HepG2 (cell line): ENCODE data around the gene BCAS3. TPM values are rescaled to one million over a fixed set of nuclear protein-coding genes. Genes with fewer than 3 reads are reported as not detected.
A peak's percentile ranks its signal among the peaks of the same experiment; 100 is the strongest.

Experiments used
- ATM ChIP-seq: fragments of 450-650 bp; IDR thresholded peaks from 2 replicates; pipeline ENCODE4 v1.7.1; 2017; ENCODE audit warnings: mild to moderate bottlenecking, borderline replicate concordance
- BCLAF1 ChIP-seq: fragments of 450-650 bp; IDR thresholded peaks from 2 replicates; pipeline ENCODE4 v1.6.1; 2017; ENCODE audit warnings: mild to moderate bottlenecking
- DMTF1 ChIP-seq: sonication (generic); formaldehyde crosslinking; IDR thresholded peaks from 2 replicates; pipeline ENCODE4 v1.4.0; 2020; ENCODE audit warnings: mild to moderate bottlenecking, missing genetic modification reagents
- HOXA3 ChIP-seq: sonication (generic); formaldehyde crosslinking; IDR thresholded peaks from 2 replicates; pipeline ENCODE4 v1.5.0; 2020; ENCODE audit warnings: missing genetic modification reagents
- PITX1 ChIP-seq: sonication (generic); formaldehyde crosslinking; IDR thresholded peaks from 2 replicates; pipeline ENCODE4 v1.5.1; 2020; ENCODE audit warnings: mild to moderate bottlenecking, missing genetic modification reagents
- POLR2AphosphoS2 ChIP-seq: IDR thresholded peaks from 2 replicates; pipeline ENCODE4 v1.6.1; 2011; ENCODE audit warnings: low read depth, low read length, improper control_type of control experiment
- REPIN1 ChIP-seq: sonication (generic); formaldehyde crosslinking; IDR thresholded peaks from 2 replicates; pipeline ENCODE4 v1.8.0; 2022; ENCODE audit warnings: missing genetic modification reagents, low read depth, mild to moderate bottlenecking, borderline replicate concordance
- ZBTB3 ChIP-seq: sonication (generic); formaldehyde crosslinking; IDR thresholded peaks from 2 replicates; pipeline ENCODE4 v1.4.0; 2020; ENCODE audit warnings: low read depth, mild to moderate bottlenecking, moderate library complexity, missing genetic modification reagents, borderline replicate concordance
- ZFP82 ChIP-seq: sonication (generic); formaldehyde crosslinking; IDR thresholded peaks from 2 replicates; pipeline ENCODE4 v1.5.1; 2020; ENCODE audit warnings: mild to moderate bottlenecking, missing genetic modification reagents, borderline replicate concordance
- ZNF17 ChIP-seq: sonication (generic); formaldehyde crosslinking; IDR thresholded peaks from 2 replicates; pipeline ENCODE4 v1.5.0; 2020; ENCODE audit warnings: mild to moderate bottlenecking, missing genetic modification reagents
- ZNF407 ChIP-seq: sonication (generic); formaldehyde crosslinking; IDR thresholded peaks from one replicate; pipeline ENCODE4 v1.5.1; 2020; ENCODE audit warnings: mild to moderate bottlenecking, missing genetic modification reagents; ENCODE audit errors: not compliant biosample characterization
- ZNF441 ChIP-seq: sonication (generic); formaldehyde crosslinking; IDR thresholded peaks from 2 replicates; pipeline ENCODE4 v1.7.0; 2021; ENCODE audit warnings: missing genetic modification reagents, borderline replicate concordance
- ZNF484 ChIP-seq: sonication (generic); formaldehyde crosslinking; IDR thresholded peaks from 2 replicates; pipeline ENCODE4 v1.5.1; 2020; ENCODE audit warnings: mild to moderate bottlenecking, low read depth, missing genetic modification reagents, borderline replicate concordance
- ZNF703 ChIP-seq: sonication (generic); formaldehyde crosslinking; IDR thresholded peaks from 2 replicates; pipeline ENCODE4 v1.5.1; 2020; ENCODE audit warnings: missing genetic modification reagents, mild to moderate bottlenecking, moderate library complexity, borderline replicate concordance
- polyA plus RNA-seq, 8 experiments: library from polyadenylated mRNA; depleted of rRNA in 3 of 8; stranded (reverse) in 7 of 8; unstranded in 1 of 8; fragments of >200 nt; fragmentation: Illumina TruSeq in 4 of 8; extraction: Trizol in 4 of 8; gene quantifications; 2 replicates each; pipeline versions ENCODE4 v1.2.1 to v1.2.3, GENCODE V29; 2011 to 2016; ENCODE audit warnings: low read depth in 4 of 8, missing spikeins in 1 of 8, mixed read lengths in 1 of 8; ENCODE audit not compliant: insufficient read depth in 1 of 8
- total RNA-seq, 5 experiments: library from RNA; depleted of rRNA; stranded (reverse); fragments of >200 nt; fragmentation: Illumina TruSeq; extraction: Trizol; gene quantifications; 2 replicates each; pipeline ENCODE4 v1.2.3, GENCODE V29; 2016; ENCODE audit warnings: low read depth in 1 of 5

Gene BCAS3
- total and polyA plus RNA-seq, 2 of the 13 experiments (the other 11 are each of a cell fraction or from before 2014, with no cell fraction given), result 10.7 to 11.2 TPM

GRCh38 chr17:61409301-61410112 is 731.9 kb downstream of the BCAS3 start (continued):
- TF ChIP-seq POLR2AphosphoS2 (no peak), PITX1 (CRISPR knock-in tag) (no peak), DMTF1 (CRISPR knock-in tag) (no peak), ZBTB3 (CRISPR knock-in tag) (no peak), ATM (no peak), HOXA3 (CRISPR knock-in tag) (no peak), REPIN1 (0 out of 2 replicates have a peak, but pooled peaks have one; percentile 44), ZNF17 (no peak), ZFP82 (CRISPR knock-in tag) (no peak), ZNF703 (no peak), BCLAF1 (no peak), ZNF484 (CRISPR knock-in tag) (no peak), ZNF441 (CRISPR knock-in tag) (no peak), ZNF407 (no peak)
